Ecto neural progenitor cell (in vitro differentiated cells): ENCODE measurements around the gene LRRN4.
A peak's percentile ranks its signal among the peaks of the same experiment; 100 is the strongest.

ENCODE experiments used
- DNase-seq: peaks from one replicate; pipeline ENCODE4 v3.0.0-alpha.2; 2018; ENCODE audit warnings: low spot score

Gene LRRN4

DNA sequence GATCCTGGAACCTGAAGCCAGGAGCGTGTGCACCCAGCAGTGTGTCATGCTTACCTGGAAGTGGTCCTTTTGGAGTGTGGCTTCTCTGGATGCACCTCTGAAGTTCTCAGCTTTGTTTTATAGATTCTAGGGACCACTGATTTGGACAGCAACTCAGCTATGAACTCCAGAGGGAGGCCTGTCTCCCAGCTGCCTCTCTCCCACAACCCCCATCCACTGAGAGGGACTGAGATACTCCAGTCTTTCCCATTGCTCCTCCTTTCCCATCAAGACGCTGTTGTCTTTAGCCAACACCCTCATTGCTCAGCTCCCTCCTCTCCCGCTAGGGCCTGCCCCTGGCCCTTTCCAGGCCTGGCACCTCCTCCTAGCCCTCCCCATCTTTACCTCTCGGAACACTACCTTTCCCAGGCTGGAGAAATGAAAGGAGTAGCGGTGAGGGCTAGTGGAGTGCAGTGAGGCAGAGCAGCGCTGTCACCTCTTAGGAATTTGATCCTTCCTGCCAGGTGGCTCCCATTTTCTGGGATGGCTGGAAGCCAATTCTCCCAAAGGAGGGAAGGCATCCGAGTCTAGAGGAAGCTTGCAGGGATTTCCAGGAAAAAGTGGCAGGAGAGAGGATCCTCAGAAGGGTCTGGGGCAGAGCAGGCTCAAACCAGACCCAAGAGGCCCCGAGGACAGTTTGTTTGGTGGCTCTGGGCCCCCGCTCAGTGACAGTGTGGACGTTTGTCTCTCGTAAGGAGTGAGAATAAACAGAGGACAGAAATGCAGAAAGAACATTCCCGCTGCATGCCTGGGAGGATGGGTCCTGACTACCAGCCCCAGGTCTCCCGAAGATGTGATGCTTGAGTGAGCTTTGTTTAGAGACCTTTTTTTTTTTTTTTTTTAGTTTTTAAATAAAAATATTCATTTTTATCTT is at the start of gene LRRN4:
Gene LRRN4 (minus strand): TSS at position 285 of the 913 bp plus-strand sequence. CDS start 1,261 bp downstream, outside the sequence.
- DNase-seq, result no peak

- no peak for DNase-seq
Measured at GRCh38 chr20:6103301-6103700, 49.4 kb upstream of the LRRN4 start.

- DNase-seq, result no peak
Measured at GRCh38 chr20:6101346-6101745, 47.5 kb upstream of the LRRN4 start.

DNA sequence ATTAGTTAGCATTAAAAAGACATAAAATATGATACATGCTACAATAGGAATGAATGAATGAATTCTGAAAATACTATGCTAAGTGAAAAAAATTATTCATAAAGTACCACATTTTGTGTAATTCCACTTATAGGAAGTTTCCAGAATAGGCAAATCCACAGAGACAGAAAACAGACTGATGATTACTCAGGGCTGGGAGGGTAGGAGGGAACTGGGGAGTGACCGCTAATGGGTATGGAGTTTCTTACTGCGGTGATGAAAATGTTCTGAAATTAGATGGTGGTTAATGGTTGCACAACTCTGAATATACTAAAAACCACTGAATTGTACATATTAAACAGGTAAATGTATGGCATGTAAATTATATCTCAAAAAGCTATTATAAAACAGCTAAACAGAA is 46.4 kb upstream of the LRRN4 start:
- DNase-seq, result no peak

GRCh38 chr20:6099819-6100218 is 46.0 kb upstream of the LRRN4 start:
- no peak for DNase-seq

DNA sequence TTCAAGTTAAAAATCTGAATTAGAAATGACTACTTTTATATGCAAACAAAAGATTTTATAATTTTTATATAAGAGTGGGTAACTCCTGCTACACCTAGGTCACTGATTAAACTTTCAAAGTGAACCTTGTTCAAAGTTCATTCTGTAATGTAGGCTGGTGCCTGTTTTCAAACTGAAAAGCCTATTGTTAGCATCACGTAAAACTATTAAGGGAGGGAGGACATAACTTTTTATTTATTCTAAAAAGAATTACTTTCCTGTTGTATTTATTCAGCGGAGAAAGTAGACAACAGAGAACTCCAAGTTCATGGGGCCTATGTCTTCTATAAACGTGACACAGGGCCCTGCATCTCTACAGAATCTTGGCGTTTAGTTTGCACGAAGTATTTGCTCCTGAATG is 41.5 kb upstream of the LRRN4 start:
- no peak for DNase-seq

DNA sequence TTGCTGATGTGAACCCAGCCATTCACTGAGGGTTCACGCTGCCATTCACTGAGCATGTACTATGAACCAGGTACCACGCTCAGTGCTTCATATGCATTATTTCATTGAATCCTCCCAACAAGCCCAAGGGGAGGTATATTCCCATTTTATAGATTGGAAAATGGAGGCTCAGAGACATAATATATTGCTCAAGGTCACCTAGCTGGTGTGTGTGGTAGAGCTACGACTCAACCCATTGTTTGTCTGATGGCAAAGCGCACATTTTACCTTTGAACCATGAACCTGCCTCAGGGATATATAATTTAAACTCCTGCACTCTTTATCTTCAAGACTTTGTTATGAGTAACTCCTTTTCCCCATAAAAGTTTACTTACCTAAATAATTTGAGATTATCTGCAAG is 40.7 kb upstream of the LRRN4 start:
- DNase-seq, result no peak

GRCh38 chr20:6094063-6094462 is 40.2 kb upstream of the LRRN4 start:
- no peak for DNase-seq

DNA sequence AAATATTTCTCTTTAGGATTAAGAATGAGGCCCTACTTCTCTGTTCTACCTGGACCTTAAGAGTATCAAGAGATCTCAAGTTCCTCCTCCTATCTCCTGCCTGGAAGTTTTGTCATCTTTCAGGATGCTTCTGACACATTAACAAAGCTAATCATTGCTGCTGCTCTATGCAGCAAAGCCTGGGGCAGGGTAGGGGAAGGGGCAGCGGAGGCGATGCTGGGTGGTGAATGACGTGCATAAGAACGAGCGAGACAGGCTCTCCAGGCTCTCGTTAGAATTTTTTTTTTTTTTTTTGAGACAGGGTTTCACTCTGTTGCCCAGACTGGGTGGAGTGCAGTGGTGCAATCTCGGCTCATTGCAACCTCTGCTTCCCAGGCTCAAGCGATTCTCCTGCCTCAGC is 37.8 kb upstream of the LRRN4 start:
- no peak for DNase-seq

DNA sequence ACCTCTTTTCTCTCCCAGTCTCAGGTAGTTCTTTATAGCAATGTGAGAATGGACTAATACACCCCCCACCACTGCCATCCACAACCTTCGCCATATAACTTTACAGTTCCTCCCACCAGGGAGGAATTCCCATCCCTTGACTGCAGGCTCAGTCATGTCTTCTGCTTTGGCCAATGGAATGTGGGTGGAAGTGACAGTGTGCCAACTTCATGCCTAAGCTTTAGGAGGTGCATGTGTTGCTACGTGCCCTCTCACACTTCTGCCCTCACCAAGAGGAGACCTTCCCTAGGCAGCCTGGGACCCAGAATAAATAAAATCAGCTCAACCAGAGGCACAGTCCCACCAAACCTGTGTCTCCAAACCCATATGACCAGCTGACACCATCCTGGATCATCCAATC is 33.0 kb upstream of the LRRN4 start:
- DNase-seq, result no peak

- DNase-seq, result no peak
Measured at GRCh38 chr20:6083926-6084325, 30.1 kb upstream of the LRRN4 start.

DNA sequence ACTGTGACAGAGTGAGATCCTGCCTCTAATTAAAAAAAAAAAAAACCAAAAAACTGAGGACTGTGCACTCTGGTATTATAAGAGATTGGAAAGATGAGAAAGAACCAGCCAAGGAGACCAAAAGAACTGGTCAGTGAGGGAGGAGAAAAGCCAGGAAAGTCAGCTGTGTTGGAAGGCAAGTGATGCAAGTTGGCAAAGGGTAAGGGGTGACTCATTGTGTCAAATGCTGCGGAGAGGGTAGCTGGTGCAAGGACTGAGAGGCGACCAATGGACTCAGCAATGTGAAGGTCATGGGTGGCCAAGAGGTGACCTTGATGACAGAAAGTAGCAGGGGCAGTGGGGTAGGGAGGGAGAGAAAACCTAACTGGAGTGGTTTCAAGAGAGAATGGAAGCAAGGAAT is 27.4 kb upstream of the LRRN4 start:
- no peak for DNase-seq

GRCh38 chr20:6079016-6079415 is 25.2 kb upstream of the LRRN4 start:
- DNase-seq, result no peak

DNA sequence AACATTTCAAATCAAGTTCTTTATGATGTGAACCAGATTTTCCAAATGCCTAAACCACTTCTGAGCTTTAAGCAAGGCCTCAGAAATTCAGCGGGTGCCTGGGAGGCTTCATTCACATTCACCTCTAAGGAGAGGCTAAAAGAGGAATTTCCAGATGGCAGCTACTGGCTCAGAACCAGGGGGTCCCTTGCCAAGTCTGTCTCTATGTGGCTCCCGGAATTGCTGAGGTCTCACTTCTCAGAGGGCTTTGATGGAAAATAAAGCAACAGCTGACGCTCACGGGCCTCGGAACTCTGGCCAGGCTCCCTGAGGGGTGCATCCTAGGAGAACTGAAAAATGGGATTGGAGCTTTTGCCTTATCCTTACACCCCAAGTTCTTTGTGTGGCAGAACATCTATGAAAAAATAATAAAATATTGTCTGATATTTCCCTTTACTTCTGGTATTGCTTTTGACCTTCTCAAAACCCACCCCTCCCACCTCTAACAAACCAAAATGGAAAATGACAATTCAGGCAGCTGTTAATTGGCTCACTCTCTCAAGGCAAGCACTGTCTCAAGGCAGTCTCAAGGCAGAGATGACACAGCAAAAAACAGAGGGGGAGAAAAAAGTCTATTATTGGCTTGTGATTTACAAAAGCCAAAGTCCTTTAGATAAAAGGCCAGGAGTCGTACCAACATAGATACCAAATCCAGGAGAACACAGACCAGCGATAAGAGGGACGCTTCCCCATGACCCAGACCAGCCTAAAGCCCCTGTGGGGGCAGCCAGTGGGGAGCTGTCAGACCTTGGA is 21.8 kb upstream of the LRRN4 start:
- DNase-seq, result no peak

DNA sequence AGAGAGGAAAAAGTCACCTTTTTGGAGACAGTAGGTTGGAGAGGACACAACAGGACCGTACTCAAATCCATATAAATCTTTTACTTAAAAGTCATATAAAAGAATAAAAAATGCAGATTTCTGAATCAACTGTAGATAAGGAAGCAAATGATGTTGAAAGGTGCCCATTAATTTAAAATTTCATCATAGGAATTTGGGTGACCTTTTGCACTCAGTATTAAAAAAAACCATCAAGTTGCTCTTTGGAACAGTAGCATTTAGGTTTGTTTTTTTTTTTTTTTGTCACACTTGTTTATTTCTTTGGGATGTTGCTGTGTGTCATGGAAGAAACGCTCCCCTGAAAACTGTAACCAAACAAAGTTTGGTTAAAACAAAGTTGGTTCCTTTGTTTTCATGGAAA is 20.9 kb upstream of the LRRN4 start:
- no peak for DNase-seq

DNA sequence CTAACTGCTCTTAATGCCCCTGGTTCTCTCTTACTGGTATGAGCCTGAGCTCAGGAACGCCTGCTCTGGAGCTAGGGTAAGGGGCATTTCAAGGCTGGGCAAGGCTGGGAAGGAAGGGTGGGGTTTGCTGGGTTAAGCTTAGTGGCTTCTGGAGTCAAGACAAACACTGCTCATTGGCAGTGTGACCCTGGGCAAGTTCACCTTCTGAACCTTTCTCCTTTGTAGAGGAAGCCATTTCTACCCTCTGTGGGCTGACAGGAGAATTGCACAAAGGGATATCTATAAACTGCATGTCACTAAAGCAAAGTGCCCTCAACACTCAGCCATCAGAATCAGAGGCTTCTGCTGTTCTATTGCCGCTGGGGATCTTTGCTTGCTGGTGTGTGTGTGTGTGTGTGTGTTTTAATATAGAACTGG is 20.3 kb upstream of the LRRN4 start:
- DNase-seq, result peak; percentile 48

DNA sequence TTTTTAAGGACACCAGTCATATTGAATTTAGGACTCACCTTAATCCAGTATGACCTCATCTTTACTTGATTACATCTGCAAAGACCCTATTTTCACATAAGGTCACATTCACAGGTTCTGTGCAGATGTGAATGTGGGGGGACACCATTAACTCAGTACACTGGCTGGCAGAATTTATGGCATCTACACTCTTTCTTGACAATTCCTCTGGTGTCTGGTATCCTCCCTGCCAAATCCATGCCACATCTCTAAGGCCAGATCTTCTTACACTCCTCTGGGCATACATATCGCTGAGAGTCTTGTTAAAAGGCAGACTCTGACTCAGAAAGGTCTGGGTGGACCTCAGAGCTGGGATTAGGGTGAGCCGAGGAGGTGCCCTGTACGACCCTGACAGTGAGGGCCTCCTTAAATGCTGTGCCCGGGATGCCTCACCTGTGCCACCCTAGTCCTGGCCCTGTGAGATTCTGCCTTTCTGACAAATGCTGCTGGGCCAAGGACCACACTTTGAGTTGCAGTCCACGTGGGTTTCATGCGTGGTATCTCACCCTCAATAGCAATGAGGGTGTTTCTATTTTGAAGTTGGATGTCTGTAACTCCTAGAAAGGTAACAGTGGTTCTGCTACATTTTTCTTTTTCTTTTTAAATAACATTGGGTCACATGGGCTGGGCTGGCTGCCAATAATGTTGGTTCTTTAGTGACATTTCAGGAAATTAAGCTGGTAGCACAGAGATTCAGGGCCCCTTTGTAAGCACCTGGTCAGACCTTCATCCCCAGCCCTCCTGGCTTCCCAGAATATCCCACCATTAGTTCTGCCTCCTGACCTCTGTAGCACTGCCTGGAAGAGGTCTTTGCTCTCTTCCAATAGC is 17.2 kb upstream of the LRRN4 start:
- no peak for DNase-seq

DNA sequence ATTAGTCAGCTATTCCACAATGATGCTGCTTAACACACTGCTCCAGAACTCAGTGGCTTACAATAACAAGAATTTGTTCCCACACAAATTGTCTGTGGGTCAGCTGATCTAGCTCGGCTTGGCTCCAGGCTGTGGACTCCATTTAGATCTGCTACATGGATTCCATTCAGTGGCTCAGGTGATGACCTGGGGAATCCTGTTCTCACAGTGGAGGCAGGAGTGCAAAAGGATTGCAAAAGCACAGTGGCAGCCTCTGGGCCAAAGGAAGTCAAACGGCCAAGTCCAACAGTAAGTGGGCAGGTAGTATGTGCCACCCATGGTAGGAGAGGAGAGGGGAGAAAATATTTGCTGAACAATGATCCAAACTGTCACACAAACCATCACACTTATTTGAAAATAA is 15.8 kb upstream of the LRRN4 start:
- no peak for DNase-seq

GRCh38 chr20:6067763-6068318 is 14.0 kb upstream of the LRRN4 start:
- DNase-seq, result no peak

- DNase-seq, result no peak
Measured at GRCh38 chr20:6066582-6066981, 12.7 kb upstream of the LRRN4 start.

DNA sequence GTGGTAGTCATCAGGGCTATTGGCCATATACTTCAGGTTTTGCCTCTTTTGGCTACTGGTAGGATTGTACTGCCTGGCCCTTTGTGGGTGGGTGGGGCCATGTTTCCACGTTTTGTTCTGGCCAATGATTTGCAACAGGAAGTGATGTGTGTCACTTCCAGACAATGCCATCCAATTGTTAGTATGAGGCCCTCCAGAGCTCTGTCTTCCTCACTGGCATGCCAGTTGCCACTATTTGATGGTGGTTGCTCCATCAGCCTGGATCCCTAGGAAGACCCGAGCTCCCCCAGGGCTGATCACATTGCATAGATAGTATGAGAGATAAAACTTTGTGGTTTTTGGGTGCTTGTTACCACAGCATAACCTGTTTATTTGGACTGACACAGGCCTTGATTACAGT is 7.7 kb upstream of the LRRN4 start:
- DNase-seq, result no peak

GRCh38 chr20:6060213-6060612 is 6.4 kb upstream of the LRRN4 start:
- DNase-seq, result no peak
